Pulmonary artery endothelial cell (primary cell): ENCODE data around the gene ZNF28. TPM values are rescaled to one million over a fixed set of nuclear protein-coding genes. Genes with fewer than 3 reads are reported as not detected.
"Not testable (repeated sequence)": the region's sequence is repeated elsewhere in the genome, so short reads cannot be mapped to it uniquely, and the experiment has no call there.

Experiments
- DNase-seq: peaks from one replicate; pipeline ENCODE4 v3.0.0-alpha.2; 2011; ENCODE audit warnings: low read depth, low spot score
- total RNA-seq: library from RNA; depleted of rRNA; stranded (reverse); fragments of >200 nt; gene quantifications from 2 replicates; pipeline ENCODE4 v1.2.3, GENCODE V29; 2014

Gene ZNF28
- 16.9 and 28.0 TPM in 2 replicates for total RNA-seq

DNA sequence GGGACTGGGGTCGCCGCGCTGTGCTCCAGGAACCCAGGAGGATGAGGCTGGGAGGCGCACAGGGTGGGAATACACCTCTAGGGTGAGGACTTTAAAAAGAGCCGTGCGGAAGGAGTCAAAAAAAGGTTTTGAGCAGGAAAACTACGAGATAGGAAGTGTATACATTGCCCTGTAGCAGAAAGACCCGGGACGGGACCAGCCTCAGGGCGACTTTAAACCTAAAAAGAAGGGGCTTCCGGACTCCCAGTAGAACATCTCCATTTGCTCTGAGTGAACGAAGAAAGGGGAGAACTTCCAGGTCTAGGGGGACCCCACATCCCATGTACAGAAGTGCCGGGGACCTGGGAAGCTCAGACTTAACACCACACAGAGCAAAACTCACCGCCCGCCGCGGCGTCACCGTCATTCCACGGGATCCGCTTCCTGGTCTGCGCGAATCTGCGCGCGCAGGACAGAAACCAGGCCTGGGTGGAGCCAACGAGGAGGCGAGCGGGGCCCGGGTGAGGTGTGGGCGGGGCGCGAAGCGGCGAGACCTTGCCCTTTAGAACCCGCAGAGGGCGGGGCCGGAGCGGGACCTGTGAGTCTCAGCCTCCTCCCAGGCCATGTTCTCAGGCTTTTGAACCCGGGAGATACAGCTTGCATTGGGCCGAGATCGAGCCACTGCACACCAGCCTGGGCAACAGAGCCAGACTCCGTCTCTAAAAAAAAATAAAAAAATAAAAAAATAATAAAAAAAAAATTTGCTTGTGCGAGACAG, at the start of gene ZNF28:
TSS of gene ZNF28 (minus strand) at position 430 of the 757 bp plus-strand sequence. CDS start 3,675 bp downstream, outside the sequence.
- DNase-seq: not testable (repeated sequence)

DNA sequence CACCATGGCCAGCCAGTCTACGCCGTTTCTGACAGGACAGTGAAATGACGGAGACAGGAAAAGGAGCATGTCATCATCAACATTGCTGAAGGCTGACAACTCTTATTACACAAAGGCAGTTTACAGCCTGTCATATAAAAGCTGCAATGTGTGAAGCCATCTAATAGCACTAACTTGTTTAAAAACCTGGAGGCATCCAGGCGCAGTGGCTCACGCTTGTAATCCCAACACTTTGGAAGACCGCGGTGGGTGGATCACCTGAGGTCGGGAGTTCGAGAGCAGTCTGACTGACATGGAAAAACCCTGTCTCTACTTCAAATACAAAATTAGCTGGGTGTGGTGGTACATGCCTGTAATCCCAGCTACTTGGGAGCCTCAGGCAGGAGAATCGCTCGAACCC, 46.6 kb upstream of the ZNF28 start:
- not testable (repeated sequence) for DNase-seq

DNA sequence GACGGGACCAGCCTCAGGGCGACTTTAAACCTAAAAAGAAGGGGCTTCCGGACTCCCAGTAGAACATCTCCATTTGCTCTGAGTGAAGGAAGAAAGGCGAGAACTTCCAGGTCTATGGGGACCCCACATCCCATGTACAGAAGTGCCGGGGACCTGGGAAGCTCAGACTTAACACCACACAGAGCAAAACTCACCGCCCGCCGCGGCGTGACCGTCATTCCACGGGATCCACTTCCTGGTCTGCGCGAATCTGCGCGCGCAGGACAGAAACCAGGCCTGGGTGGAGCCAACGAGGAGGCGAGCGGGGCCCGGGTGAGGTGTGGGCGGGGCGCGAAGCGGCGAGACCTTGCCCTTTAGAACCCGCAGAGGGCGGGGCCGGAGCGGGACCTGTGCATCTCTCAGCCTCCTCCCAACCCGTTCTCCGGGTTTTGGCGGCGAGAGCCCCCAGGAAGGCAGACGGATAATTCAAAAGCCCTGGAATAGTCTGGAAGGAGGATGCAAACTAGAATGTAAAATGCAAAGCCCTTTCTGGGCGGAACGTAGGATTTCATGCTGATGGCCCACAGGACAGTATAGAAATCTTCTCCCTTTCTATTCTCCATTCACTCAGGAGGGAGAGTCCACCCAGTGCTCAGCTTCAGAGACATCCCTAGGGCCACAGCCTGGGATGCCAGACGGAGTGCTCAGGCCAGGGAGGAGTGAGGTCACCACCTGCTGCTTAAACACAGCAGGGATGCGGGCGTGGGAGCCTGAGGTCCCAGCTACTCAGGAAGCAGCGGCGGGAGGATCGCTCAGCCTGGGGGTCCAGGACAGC, 36.2 kb upstream of the ZNF28 start, which contains the start of gene ZNF468:
TSS of gene ZNF468 (minus strand) at position 242 of the 814 bp plus-strand sequence. CDS start 3,347 bp downstream, outside the sequence.
- not testable (repeated sequence) for DNase-seq

DNA sequence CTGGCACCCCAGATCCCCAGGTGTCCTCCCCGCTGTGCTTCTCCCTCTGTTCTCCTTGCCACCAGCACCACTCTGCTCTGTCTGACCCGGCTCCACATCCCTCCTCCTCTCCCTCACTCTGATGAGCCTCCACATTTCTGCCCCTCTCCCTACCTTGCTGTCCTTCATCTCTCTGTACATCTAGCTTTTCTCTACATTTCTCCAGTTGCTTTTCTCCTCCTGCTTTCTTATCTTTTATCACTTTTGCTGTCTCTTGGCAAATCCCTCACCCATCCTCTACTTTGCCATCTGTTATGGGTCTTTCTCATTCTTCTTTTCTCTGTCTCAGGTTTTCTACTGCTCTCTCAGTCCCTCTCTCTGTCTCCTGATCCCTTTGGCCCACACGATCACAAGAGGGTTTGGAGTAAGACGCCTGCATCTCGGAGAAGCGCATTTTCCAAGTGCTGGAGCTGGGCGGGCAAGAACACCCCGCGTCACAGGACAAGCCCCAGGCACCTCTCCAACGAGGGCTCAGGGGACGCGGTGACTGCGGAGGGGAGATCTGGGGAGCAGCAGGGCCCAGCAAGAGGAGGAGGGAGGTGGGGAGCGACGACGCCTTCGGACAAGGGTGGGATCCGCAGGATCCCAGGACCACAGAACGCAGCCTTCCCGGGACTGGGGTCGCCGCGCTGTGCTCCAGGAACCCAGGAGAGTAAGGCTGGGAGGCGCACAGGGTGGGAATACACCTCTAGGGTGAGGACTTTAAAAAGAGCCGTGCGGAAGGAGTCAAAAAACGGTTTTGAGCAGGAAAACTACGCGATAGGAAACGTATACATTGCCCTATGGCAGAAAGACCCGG, 35.3 kb upstream of the ZNF28 start:
- not testable (repeated sequence) for DNase-seq

DNA sequence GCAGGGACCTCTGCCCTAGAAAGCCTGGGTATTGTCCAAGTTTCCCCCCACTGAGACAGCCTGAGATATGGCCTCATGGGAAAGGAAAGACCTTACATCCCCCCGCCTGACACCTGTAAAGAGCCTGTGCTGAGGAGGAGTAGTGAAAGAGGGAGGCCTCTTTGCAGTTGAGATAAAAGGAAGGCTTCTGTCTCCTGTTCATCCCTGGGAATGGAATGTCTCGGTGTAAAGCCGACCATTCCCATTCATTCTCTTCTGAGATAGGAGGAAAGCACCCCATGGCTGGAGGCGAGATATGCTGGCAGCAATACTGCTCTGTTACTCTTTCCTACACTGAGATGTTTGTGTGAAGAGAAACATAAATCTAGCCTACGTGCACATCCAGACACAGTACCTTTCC, 25.9 kb upstream of the ZNF28 start:
- not testable (repeated sequence) for DNase-seq

DNA sequence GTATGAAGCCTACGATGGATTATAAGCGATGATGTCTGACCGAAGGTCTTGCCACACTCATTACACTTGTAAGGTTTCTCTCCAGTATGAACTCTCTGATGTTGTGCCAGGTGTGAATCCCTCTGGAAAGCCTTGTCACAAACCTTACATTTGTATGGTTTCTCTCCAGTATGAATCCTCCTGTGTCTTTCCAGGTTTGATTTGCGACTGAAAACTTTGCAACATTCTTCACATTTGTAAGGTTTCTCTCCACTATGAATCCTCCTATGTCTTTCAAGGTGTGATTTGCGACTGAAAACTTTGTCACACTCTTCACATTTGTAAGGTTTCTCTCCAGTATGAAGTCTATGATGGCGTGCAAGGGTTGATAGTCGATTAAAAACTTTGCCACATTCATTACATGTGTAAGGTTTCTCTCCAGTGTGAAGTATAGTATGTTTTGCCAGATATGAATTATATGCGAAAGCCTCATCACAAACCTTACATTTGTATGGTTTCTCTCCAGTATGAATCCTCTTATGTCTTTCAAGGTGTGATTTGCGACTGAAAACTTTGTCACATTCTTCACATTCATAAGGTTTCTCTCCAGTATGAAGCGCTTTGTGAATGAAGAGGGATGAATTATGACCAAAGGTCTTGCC, 19.5 kb upstream of the ZNF28 start:
- DNase-seq: not testable (repeated sequence)

DNA sequence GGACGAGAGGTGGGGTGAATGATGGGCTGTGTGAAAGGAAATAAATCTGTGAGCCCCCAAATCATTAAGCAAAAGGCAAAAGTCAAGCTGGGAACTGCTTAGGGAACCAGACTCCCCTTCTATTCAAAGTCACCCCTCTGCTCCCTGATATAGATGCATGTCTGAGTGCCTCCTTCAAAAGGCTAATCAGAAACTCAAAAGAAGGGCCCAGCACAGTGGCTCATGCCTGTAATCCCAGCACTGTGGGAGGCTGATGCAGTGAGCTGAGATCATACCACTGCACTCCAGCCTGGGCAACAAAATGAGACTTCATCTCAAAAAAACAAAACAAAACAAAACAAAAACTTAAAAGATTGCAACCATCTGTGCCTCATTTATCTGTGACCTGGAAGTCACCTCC, 12.9 kb upstream of the ZNF28 start:
- not testable (repeated sequence) for DNase-seq

DNA sequence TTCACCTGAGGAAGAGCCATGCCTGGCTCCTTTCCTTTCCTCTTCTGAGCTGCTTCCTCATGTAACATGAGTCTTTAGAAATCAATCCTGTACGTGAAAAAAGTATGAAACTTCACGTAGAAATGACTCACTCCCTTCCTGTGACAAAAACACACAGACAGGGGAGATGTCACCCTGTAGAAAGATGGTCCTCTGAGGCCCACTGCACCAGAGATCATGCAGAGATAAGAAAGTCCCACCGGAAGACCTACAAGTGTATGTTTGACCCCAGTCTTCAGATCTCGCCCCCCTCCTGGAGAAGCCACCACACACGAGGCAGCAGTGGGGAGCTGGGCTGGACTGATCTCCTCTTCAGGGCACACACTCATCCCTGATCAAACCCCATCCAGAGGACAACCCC, 12.1 kb upstream of the ZNF28 start:
- not testable (repeated sequence) for DNase-seq

DNA sequence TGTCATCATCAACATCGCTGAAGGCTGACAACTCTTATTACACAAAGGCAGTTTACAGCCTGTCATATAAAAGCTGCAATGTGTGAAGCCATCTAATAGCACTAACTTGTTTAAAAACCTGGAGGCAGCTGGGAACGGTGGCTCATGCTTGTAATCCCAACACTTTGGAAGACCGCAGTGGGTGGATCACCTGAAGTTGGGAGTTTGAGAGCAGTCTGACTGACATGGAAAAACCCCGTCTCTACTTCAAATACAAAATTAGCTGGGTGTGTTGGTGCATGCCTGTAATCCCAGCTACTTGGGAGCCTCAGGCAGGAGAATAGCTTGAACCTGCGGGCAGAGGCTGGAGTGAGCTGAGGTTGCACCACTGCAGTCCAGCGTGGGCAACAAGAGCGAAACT, 8.4 kb upstream of the ZNF28 start:
- not testable (repeated sequence) for DNase-seq

DNA sequence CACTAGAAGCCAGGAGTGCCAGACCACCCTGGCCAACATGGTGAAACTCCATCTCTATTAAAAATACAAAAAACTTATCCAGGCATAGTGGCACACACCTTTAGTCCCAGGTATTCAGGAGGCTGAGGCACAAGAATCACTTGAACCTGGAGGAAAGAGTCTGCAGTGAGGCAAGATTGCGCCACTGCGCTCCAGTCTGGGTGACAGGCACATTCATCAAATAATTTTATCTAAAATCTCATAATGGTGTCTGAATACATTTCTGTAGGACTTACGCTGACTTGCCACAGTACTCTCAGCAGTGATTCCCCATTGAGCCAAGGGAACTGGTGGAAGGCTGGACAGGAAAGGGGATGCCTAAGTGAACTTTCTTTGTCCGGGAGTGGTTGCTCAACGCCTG, 4.3 kb upstream of the ZNF28 start:
- no peak for DNase-seq

DNA sequence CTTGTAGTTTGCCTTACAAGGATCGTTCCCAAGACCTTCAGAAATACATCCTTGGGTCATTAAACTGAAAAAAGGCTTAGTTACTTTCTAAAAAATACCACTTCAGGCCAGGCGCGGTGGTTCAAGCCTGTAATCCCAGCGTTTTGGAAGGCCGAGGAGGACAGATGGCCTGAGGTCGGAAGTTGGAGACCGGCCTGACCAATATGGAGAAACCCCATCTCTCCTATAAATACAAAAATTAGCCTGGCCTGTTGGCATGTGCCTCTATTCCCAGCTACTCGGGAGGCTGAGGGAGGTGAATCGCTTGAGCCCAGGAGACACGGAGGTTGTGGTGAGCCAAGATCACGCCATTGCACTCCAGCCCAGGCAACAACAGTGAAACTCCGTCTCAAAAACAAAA, 2.2 kb upstream of the ZNF28 start:
- DNase-seq: no peak

DNA sequence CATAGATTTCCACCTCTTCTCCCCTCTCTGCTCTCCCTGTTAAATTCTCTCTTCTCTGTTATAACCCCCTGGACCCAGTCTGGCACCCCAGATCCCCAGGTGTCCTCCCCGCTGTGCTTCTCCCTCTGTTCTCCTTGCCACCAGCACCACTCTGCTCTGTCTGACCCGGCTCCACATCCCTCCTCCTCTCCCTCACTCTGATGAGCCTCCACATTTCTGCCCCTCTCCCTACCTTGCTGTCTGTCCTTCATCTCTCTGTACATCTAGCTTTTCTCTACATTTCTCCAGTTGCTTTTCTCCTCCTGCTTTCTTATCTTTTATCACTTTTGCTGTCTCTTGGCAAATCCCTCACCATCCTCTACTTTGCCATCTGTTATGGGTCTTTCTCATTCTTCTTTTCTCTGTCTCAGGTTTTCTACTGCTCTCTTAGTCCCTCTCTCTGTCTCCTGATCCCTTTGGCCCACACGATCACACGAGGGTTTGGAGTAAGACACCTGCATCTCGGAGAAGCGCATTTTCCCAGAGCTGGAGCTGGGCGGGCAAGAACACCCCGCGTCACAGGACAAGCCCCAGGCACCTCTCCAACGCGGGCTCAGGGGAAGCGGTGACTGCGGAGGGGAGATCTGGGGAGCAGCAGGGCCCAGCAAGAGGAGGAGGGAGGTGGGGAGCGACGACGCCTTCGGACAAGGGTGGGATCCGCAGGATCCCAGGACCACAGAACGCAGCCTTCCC, 795 bp downstream of the ZNF28 start:
- not testable (repeated sequence) for DNase-seq

DNA sequence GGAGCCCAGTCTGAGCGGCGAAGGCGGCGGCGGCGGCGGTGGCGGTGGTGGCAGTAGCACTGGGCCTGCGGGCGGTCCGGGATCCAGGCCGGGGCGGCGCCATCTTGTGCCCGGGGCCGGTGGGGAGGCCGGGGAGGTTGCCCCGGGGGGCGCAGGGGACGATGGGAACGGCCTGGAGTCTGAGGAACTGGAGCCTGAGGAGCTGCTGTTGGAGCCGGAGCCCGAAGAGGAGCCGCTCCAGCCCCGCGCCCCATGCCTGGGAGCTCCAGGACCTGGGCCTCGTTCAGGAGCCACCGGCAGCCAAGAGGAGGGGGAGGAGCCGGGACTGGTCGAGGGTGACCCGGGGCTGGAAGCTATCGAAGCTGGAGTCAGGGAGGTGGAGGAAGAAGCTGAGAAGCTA, 11.6 kb downstream of the ZNF28 start:
- DNase-seq: no peak

DNA sequence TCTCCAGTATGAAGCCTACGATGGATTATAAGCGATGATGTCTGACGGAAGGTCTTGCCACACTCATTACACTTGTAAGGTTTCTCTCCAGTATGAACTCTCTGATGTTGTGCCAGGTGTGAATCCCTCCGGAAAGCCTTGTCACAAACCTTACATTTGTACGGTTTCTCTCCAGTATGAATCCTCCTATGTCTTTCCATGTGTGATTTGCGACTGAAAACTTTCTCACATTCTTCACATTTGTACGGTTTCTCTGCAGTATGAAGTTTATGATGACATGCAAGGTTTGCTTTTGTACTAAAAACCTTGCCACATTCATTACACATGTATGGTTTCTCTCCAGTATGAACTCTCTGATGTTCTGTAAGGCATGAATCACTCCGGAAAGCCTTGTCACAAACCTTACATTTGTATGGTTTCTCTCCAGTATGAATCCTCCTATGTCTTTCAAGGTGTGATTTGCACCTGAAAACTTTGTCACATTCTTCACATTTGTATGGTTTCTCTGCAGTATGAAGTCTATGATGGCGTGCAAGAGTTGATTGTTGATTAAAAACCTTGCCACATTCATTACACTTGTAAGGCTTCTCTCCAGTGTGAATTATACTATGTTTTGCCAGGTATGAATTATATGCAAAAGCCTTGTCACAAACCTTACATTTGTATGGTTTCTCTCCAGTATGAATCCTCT, 21.3 kb downstream of the ZNF28 start:
- DNase-seq: not testable (repeated sequence)

DNA sequence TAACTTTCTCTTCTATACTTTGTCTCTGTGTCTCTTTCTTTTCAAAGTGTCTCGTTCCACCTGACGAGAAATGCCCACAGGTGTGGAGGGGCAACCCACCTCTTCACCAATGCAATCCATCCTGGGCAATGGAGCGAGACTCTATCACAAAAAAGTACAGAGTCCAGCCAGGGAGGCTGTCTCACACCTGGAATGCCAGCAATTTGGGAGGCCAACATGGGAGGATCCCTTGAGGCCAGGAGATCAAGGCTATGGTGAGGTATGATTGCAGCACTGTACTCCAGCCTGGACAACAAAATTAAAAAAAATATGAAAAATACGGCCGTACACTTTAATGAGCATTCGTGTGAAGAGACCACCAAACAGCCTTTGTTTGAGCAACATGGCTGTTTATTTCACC, 32.0 kb downstream of the ZNF28 start:
- no peak for DNase-seq

DNA sequence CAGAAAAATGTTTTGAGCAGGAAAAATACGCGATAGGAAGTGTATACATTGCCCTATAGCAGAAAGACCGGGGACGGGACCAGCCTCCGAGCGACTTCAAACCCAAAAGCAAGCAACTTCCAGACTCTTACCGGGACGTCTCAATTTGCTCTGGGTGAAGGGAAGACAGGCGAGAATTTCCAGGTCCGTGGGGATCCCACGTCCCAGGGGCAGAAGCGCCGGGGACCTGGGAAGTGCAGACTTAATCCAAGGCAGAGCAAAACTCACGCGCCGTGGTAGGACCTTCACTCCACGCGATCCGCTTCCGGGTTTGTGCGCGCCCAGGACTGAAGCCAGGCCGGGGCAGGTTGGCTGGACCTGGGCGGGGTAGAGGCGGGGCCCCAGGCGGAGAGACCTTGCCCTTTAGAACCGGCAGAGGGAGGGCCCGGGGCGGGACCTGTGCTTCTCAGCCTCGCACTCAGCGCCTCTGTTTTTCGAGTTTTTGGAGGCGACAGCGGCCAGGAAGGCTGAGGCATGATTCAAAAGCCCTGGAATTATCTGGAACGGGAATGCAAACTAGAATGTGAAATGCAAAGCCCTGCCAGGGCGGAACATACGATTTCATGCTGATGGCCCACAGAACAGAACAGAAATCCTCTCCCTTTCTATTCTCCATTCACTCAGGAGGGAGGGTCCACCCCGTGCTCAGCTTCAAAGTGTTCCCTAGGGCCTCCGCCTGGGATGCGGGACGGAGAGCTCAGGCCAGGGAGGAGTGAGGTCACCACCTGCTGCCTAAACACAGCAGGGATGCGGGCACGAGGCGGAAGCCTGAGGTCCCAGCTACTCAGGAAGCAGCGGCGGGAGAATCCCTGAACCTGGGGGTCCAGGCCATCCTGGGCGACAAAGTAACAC, 34.7 kb downstream of the ZNF28 start, which contains the start of gene ZNF600:
TSS of gene ZNF600 (minus strand) at position 328 of the 891 bp plus-strand sequence. CDS start 7,903 bp downstream, outside the sequence.
- DNase-seq: peak; percentile 11

DNA sequence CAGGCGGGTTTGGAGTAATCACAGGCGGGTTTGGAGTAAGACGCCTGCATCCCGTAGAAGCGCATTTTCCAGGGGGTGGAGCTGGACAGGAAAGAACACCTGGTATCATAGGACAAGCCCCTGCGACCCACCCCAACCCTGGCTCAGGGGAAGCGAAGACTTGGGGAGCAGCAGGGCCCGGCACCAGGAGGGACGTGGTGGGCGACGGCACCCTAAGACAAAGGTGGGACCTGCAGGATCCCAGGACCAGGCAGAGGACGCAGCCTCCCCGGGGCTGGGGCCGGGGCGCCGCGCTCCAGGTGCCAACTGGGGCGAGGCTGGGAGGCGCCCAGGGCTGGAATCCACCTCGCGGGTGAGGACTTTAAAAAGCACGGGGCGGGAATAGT, 35.4 kb downstream of the ZNF28 start:
- no peak for DNase-seq

DNA sequence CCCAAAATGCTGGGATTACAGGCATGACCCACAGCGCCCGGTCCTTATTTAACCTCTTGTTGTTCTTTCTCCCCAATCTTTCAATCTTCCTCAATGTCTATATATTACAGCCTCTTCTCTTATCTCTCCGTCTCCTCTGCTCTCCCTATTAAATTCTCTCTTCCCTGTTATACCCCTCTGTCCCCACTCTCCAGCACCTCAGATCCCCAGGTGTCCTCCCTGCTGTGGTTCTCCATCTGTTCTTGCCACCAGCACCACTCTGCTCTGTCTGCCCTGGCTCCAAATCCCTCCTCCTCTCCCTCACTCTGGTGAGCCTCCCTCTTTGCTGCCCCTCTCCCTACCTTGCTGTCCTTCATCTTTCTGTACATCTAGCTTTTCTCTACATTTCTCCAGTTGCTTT, 35.9 kb downstream of the ZNF28 start:
- no peak for DNase-seq

DNA sequence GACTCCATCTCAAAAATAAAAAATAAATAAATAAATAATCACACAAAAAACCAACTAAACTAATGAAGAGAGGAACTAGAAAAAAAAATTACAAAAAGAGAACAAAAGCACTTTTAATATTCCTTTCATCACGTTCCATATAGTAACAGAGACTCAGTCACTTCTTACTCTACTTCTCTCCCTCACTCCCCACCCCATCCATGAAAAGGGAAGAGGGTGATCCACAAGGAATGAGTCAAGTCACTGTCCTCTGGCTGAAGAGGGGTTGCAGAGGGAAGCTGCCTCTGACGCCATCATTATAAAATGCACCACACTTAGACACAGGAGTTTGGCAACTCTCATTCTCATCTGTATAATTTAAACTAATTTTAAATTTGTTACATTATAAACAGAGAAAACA, 38.6 kb downstream of the ZNF28 start:
- not testable (repeated sequence) for DNase-seq
